Effector memory CD8-positive, alpha-beta T cell (primary cell): ENCODE results near the gene SLC9A8.

ENCODE experiments used
- ATAC-seq: fragments of 150-1000 bp; cut with Tn5 transposase; replicated peaks from 2 replicates; pipeline ENCODE4 v1.10.0; 2021; ENCODE audit warnings: mild to moderate bottlenecking, moderate library complexity
- DNase-seq, 3 experiments: peaks; one replicate each; pipeline ENCODE4 v3.0.0; 2021
- H3K27ac Mint-ChIP-seq, 2 donors: one replicate each; pipeline ENCODE4 v1.8.0; 2022; ENCODE audit warnings: mild to moderate bottlenecking in 2 of 2, mixed read lengths in 2 of 2, moderate library complexity in 2 of 2
- H3K27me3 Mint-ChIP-seq, 2 donors: one replicate each; pipeline ENCODE4 v1.8.0; 2022; ENCODE audit warnings: mixed read lengths in 2 of 2
- H3K36me3 Mint-ChIP-seq: one replicate; pipeline ENCODE4 v1.8.0; 2022; ENCODE audit warnings: mild to moderate bottlenecking, moderate library complexity, mixed read lengths; ENCODE audit not compliant: insufficient read depth
- H3K4me1 Mint-ChIP-seq, 2 donors: one replicate each; pipeline ENCODE4 v1.8.0; 2022; ENCODE audit warnings: low read depth in 2 of 2, mixed read lengths in 2 of 2
- H3K4me3 Mint-ChIP-seq, 2 donors: one replicate each; pipeline ENCODE4 v1.8.0; 2022; ENCODE audit warnings: mild to moderate bottlenecking in 2 of 2, mixed read lengths in 2 of 2, moderate library complexity in 2 of 2
- H3K9me3 Mint-ChIP-seq, 2 donors: one replicate each; pipeline ENCODE4 v1.8.0; 2022; ENCODE audit warnings: mixed read lengths in 2 of 2

SLC9A8 gene

GRCh38 chr20:49813305-49813974 is 812 bp downstream of the SLC9A8 start:
- peak overlapping the region; percentile 96 to 99 for H3K27ac Mint-ChIP-seq
- no peak for ATAC-seq
- H3K27me3 Mint-ChIP-seq: no peaks in the 10 kb centered on the region
- peaks cover 23 to 34% of the 10 kb centered on the region in 2 donors for H3K4me1 Mint-ChIP-seq
- DNase-seq: no peak
- peak overlapping the region; percentile 94 to 95 for H3K4me3 Mint-ChIP-seq
- no peaks in the 10 kb centered on the region for H3K9me3 Mint-ChIP-seq
- H3K36me3 Mint-ChIP-seq: peaks cover 48% of the 10 kb centered on the region

- H3K36me3 Mint-ChIP-seq: peaks cover 50% of the 10 kb centered on the region
- DNase-seq: no peak
Observed at GRCh38 chr20:49814057-49814694, 1.5 kb downstream of the SLC9A8 start.

GRCh38 chr20:49818816-49819215 is 6.2 kb downstream of the SLC9A8 start:
- DNase-seq (no peak), ATAC-seq (no peak)
- Mint-ChIP-seq H3K27me3 (no peaks in the 10 kb centered on the region), H3K4me1 (peaks cover 31 to 35% of the 10 kb centered on the region in 2 donors), H3K36me3 (peaks cover 56% of the 10 kb centered on the region), H3K4me3 (no peak overlapping the region), H3K27ac (peak overlapping the region in 1 of 2 donors; percentile 68), H3K9me3 (no peaks in the 10 kb centered on the region)

More at GRCh38 chr20:49814057-49814694, 1.5 kb downstream of the SLC9A8 start:
- Mint-ChIP-seq H3K4me1 (peaks cover 23 to 34% of the 10 kb centered on the region in 2 donors), H3K27me3 (no peaks in the 10 kb centered on the region), H3K4me3 (peak overlapping the region; percentile 94 to 95), H3K27ac (peak overlapping the region; percentile 96 to 99), H3K9me3 (no peaks in the 10 kb centered on the region)
- no peak for ATAC-seq

GRCh38 chr20:49819702-49820101 is 7.1 kb downstream of the SLC9A8 start:
- Mint-ChIP-seq H3K27me3 (no peaks in the 10 kb centered on the region), H3K27ac (no peak overlapping the region), H3K36me3 (peaks cover 58% of the 10 kb centered on the region), H3K4me3 (no peak overlapping the region), H3K4me1 (peaks cover 27 to 33% of the 10 kb centered on the region in 2 donors), H3K9me3 (no peaks in the 10 kb centered on the region)
- DNase-seq (no peak), ATAC-seq (no peak)

- H3K36me3 Mint-ChIP-seq: peaks cover 50% of the 10 kb centered on the region
- no peak for DNase-seq
- H3K27me3 Mint-ChIP-seq: no peaks in the 10 kb centered on the region
- no peak overlapping the region for H3K4me3 Mint-ChIP-seq
- no peak for ATAC-seq
- peaks cover 21 to 36% of the 10 kb centered on the region in 2 donors for H3K4me1 Mint-ChIP-seq
- H3K9me3 Mint-ChIP-seq: no peaks in the 10 kb centered on the region
- H3K27ac Mint-ChIP-seq: peak overlapping the region; percentile 82 to 92
Observed at GRCh38 chr20:49821381-49821780, 8.8 kb downstream of the SLC9A8 start.

- no peak overlapping the region for H3K4me3 Mint-ChIP-seq
- H3K9me3 Mint-ChIP-seq: no peaks in the 10 kb centered on the region
- H3K4me1 Mint-ChIP-seq: peaks cover 21 to 36% of the 10 kb centered on the region in 2 donors
- peak overlapping the region; percentile 82 to 92 for H3K27ac Mint-ChIP-seq
- ATAC-seq (no peak), DNase-seq (no peak)
- no peaks in the 10 kb centered on the region for H3K27me3 Mint-ChIP-seq
- H3K36me3 Mint-ChIP-seq: peaks cover 50% of the 10 kb centered on the region
Observed at GRCh38 chr20:49821870-49822331, 9.3 kb downstream of the SLC9A8 start.

DNA sequence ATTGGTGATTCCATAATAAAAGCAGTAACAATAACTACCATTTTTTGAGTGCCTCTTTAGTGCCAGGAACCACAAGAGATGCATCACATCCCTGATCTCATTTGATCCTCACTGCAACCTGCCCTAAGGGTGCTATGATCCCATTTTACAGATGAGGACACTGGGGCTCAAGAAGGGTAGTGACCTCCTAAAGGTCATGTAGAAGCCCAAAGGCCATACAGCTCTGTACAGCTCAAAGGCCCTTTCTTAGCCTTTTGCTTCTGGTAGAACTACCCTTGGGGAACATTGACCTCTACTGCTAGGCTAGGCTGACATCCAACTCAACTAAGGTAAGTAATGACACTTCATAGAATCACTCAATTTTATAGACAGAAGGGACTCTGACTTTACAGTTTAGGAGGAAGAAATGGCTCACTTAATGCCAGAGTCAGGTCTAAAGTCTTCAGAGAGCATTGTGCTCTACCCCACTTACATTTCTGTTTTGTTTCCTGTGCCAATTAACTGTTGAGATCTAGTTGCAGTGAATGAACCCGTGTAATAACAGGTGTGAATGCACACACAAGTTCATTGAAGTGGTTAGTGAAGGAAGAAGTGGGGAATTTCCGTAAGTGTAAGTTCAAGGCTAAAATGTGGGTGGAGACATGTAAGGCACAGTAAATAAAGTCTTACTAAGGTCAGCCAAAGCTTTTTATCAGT is 10.7 kb downstream of the SLC9A8 start:
- Mint-ChIP-seq H3K36me3 (peaks cover 46% of the 10 kb centered on the region), H3K27me3 (no peaks in the 10 kb centered on the region), H3K9me3 (no peaks in the 10 kb centered on the region), H3K4me3 (peak overlapping the region in 1 of 2 donors; percentile 44), H3K4me1 (peaks cover 21 to 36% of the 10 kb centered on the region in 2 donors), H3K27ac (peak overlapping the region; percentile 82 to 92)
- DNase-seq (no peak), ATAC-seq (peak; percentile 89)

DNA sequence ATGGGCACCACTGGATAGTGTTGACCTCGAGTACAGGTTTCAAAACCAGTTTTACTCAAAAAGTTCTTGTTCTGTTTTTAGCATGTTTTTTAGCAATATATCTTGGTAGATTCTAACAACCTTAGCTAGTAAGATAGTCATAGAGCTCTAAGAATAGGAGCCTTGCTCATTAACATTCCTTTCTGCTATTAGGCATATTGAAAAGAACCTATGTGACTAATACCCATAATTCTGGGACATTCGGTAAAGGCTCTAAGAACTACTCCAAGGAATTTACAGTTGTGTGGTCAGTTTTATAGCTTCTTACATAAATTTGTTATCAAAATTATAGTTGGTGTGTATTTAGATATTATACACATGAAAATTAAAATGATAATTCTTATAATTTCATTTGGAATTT is 11.6 kb downstream of the SLC9A8 start:
- Mint-ChIP-seq H3K27me3 (no peaks in the 10 kb centered on the region), H3K36me3 (peaks cover 48% of the 10 kb centered on the region), H3K27ac (peak overlapping the region; percentile 82 to 92), H3K4me3 (peak overlapping the region in 1 of 2 donors; percentile 3), H3K4me1 (peaks cover 21 to 36% of the 10 kb centered on the region in 2 donors), H3K9me3 (no peaks in the 10 kb centered on the region)
- DNase-seq: no peak
- ATAC-seq: no peak

- Mint-ChIP-seq H3K36me3 (peaks cover 39% of the 10 kb centered on the region), H3K4me1 (peaks cover 21 to 36% of the 10 kb centered on the region in 2 donors), H3K27ac (peak overlapping the region in 1 of 2 donors; percentile 49), H3K9me3 (no peaks in the 10 kb centered on the region), H3K27me3 (no peaks in the 10 kb centered on the region), H3K4me3 (no peak overlapping the region)
- DNase-seq: no peak
- no peak for ATAC-seq
Observed at GRCh38 chr20:49825521-49826033, 12.9 kb downstream of the SLC9A8 start.

DNA sequence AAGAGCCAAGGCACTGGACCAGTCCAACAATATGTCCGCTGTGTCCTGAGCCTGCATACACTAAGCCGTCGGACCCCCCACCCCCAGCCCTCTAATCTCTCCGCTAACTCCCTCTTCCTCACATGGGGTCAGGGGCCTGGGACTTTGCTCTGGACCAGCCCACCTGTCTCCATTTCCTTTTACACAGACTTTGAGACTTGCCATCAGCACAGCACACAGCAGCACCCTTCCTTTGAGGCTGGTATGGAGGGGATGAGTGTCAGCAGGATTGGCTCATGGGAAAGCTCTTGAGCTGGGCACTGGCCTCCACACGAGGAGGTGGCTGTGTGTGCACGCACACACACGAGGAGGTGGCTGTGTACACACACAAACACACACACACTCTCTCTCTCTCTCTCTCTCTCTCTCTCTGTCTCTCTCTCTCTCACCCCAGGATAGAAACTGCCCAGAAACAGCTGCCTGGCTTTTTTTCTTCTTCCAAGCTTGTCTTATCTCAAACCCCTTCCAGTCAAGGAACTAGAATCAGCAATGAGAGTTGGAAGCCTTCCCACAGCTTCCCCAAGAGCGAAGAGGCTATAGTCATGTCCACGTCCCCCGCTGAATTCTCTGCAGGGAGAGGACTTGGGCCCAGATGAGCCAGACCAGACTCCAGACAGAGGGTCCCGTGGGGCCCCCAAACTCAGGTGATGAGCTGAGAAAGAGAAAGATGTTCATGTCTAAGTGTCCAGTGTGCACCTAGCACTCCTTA is 18.6 kb downstream of the SLC9A8 start:
- ATAC-seq: no peak
- DNase-seq: no peak

DNA sequence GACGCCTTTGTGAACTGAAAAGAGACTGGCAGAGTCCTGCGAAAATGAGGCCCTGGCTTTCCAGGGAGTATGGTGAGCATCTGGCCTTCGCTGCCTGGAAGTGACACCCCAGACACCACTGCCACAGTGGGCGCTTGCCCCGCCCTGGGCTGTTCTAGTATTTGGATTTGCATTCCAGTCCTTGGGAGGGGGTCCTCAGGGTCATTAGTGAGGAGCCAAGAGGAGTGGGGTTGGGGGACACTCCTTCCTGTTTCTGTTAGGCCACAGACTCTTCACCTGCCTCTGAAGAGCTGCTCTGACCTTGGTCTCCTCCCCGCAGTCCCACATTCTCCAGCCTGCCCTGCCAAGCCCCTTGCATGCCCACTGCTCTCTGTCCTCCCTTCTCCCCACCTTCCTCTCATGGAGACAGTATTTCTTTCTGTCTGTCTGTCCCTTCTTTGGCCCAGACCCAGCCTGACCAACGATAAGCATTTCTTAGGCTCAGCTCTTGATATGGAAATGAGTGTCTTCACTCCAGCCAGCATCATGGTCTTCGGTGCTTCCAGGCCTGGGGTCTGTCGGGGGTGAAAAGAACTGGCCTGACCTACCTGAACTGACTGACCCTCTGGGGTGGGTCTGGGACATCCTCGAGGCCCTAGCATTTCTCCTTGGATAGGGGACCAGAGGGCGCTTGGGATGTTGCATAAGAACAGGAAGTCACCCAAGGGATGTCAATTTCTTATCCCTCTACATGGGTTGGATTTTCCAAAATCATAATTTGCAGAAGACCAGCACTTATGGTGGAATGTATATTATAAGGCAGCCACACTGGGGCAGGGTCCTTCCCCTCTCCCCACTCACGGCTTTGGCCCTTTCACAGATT is 19.4 kb downstream of the SLC9A8 start:
- H3K36me3 Mint-ChIP-seq: peaks cover 32% of the 10 kb centered on the region

More for the DNA sequence above, 18.6 kb downstream of the SLC9A8 start:
- Mint-ChIP-seq H3K4me3 (no peak overlapping the region), H3K4me1 (peaks cover 8 to 11% of the 10 kb centered on the region in 2 donors), H3K27ac (peak overlapping the region; percentile 64 to 78), H3K27me3 (no peaks in the 10 kb centered on the region), H3K9me3 (no peaks in the 10 kb centered on the region), H3K36me3 (peaks cover 34% of the 10 kb centered on the region)

DNA sequence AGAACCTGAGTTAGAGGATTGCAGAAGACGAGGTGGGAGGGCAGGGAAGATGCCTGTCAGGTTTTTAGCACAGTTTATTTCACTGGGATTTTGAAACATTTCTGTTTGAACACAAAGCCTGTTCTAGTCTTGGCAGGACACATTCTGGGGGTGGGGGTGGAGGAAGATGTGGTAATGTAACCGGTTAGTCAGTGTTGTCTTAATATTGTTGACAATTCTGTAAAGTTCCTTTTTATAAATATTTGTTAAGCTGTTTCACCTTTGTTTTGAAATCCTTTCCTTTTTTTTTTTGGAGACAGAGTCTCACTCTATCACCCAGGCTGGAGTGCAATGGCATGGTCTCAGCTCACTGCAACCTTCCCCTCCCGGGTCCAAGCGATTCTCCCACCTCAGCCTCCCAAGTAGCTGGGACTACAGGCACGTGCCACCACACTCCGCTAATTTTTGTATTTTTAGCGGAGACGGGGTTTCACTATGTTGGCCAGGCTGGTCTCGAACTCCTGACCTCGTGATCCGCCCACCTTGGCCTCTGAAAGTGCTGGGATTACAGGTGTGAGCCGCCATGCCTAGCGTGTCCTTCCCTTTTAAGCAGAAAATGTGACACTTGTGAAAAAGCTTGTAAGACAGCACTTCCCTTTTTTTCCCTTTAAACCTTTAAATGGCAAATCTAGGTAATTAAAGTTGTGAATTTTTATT is 20.2 kb downstream of the SLC9A8 start:
- Mint-ChIP-seq H3K36me3 (peaks cover 27% of the 10 kb centered on the region), H3K27ac (peak overlapping the region in 1 of 2 donors; percentile 78), H3K9me3 (no peaks in the 10 kb centered on the region), H3K4me1 (peaks cover 8 to 12% of the 10 kb centered on the region in 2 donors), H3K4me3 (no peak overlapping the region), H3K27me3 (no peaks in the 10 kb centered on the region)
- no peak for ATAC-seq
- no peak for DNase-seq

More for the DNA sequence above, 19.4 kb downstream of the SLC9A8 start:
- Mint-ChIP-seq H3K9me3 (no peaks in the 10 kb centered on the region), H3K4me1 (peaks cover 8 to 12% of the 10 kb centered on the region in 2 donors), H3K27me3 (no peaks in the 10 kb centered on the region), H3K27ac (peak overlapping the region; percentile 64 to 78), H3K4me3 (no peak overlapping the region)
- DNase-seq: no peak
- ATAC-seq: no peak
